GM12878 (cell line): ENCODE results near the gene PTPN13. TPM values are rescaled to one million over a fixed set of nuclear protein-coding genes. Genes with fewer than 3 reads are reported as not detected.

Source experiments
- ATAC-seq: fragments of 200-7000 bp; cut with Tn5 transposase; 3 replicates; pipeline ENCODE4 v1.9.1; 2020; ENCODE audit warnings: mild to moderate bottlenecking, moderate library complexity
- BruUV-seq: library from RNA; stranded (reverse); fragments of 400-500 nt; replicated peaks from 2 replicates; lab custom pipeline; 2021; lab: Mats Ljungman, UMichigan
- CTCF ChIA-PET: fragments of 300-600 bp; sonication (Branson Sonifier 250); formaldehyde crosslinking; extraction: SDS; loops from one replicate; lab custom pipeline; 2021; ENCODE audit warnings: inconsistent platforms; lab: Yijun Ruan, JAX
- POLR2A ChIA-PET: fragments of 350-600 bp; formaldehyde crosslinking; extraction: SDS; loops from one replicate; lab custom pipeline; 2021; ENCODE audit warnings: inconsistent platforms; lab: Charles Lee
- RAD21 ChIA-PET: fragments of 300-600 bp; sonication (Branson Sonifier 250); formaldehyde crosslinking; loops from one replicate; lab custom pipeline; 2023; ENCODE audit warnings: antibody characterized with exemption; ENCODE audit not compliant: unreplicated experiment; lab: Charles Lee
- SMC1A ChIA-PET: fragments of 300-600 bp; sonication (Branson Sonifier 250); formaldehyde crosslinking; loops from one replicate; lab custom pipeline; 2023; ENCODE audit not compliant: unreplicated experiment, uncharacterized antibody; lab: Charles Lee
- DNase-seq: peaks from one replicate; pipeline ENCODE4 v3.0.0-alpha.2; 2011; ENCODE audit warnings: low read depth, low spot score
- FAIRE-seq: peaks from 3 replicates; lab custom pipeline; 2011; peaks lifted over from hg19 to GRCh38; lab: Jason Lieb, UNC
- H2AFZ ChIP-seq: 2 replicates; pipeline ENCODE4 v1.6.0; 2011; ENCODE audit warnings: low read depth, low read length, control low read depth; ENCODE audit not compliant: control insufficient read depth
- H3K27ac ChIP-seq: 2 replicates; pipeline ENCODE4 v1.5.1; 2011; ENCODE audit warnings: control low read depth; ENCODE audit not compliant: control insufficient read depth, insufficient read depth
- H3K27me3 ChIP-seq, 2 experiments: replicated peaks in 1 of 2; 2 replicates each; pipeline versions ENCODE4 v1.6.0 to v1.6.1; 2011; ENCODE audit warnings: low read length in 1 of 2; ENCODE audit not compliant: control insufficient read depth in 2 of 2, insufficient read depth in 2 of 2
- H3K36me3 ChIP-seq, 2 experiments: 2 replicates each; pipeline ENCODE4 v1.5.1; 2011; ENCODE audit warnings: low read length in 1 of 2; ENCODE audit not compliant: control insufficient read depth in 2 of 2, insufficient read depth in 2 of 2
- H3K4me1 ChIP-seq: 2 replicates; pipeline ENCODE4 v1.6.1; 2011; ENCODE audit warnings: mild to moderate bottlenecking, low read length, moderate library complexity, mixed read lengths; ENCODE audit not compliant: control insufficient read depth, insufficient read depth
- H3K4me2 ChIP-seq: 2 replicates; pipeline ENCODE4 v1.6.0; 2011; ENCODE audit warnings: control low read depth; ENCODE audit not compliant: control insufficient read depth, insufficient read depth
- H3K4me3 ChIP-seq: fragments of 200-600 bp; sonication (generic); 2 replicates; pipeline ENCODE4 v1.5.1; 2016
- H3K79me2 ChIP-seq: 2 replicates; pipeline ENCODE4 v1.6.0; 2011; ENCODE audit warnings: low read length; ENCODE audit not compliant: control insufficient read depth, insufficient read depth
- H3K9ac ChIP-seq: 2 replicates; pipeline ENCODE4 v1.8.0; 2011; ENCODE audit warnings: low read length, control low read depth, mixed read lengths; ENCODE audit not compliant: control insufficient read depth, insufficient read depth
- H3K9me3 ChIP-seq: replicated peaks from 3 replicates; pipeline ENCODE4 v1.5.1; 2011; ENCODE audit warnings: mild to moderate bottlenecking, low read length; ENCODE audit not compliant: control insufficient read depth, insufficient read depth
- H4K20me1 ChIP-seq: 2 replicates; pipeline ENCODE4 v1.6.0; 2011; ENCODE audit not compliant: control insufficient read depth, insufficient read depth
- ASH2L ChIP-seq: fragments of 300-600, 200-600 bp; sonication (generic); IDR thresholded peaks from 2 replicates; pipeline ENCODE4 v1.6.1; 2017; ENCODE audit warnings: low read depth, mild to moderate bottlenecking, borderline replicate concordance
- BACH1 ChIP-seq: fragments of 450-650 bp; IDR thresholded peaks from 2 replicates; pipeline ENCODE4 v1.6.1; 2017; ENCODE audit warnings: mild to moderate bottlenecking, borderline replicate concordance
- CHD1 ChIP-seq: IDR thresholded peaks from 2 replicates; pipeline ENCODE4 v1.6.1; 2012; ENCODE audit warnings: low read depth, low read length, improper control_type of control experiment
- CHD4 ChIP-seq: fragments of 200-600 bp; sonication (generic); IDR thresholded peaks from 2 replicates; pipeline ENCODE4 v1.6.1; 2016; ENCODE audit warnings: mild to moderate bottlenecking
- DPF2 ChIP-seq: fragments of 450-650 bp; IDR thresholded peaks from 2 replicates; pipeline ENCODE4 v1.6.1; 2017; ENCODE audit warnings: mild to moderate bottlenecking
- FOXM1 ChIP-seq: IDR thresholded peaks from 2 replicates; pipeline ENCODE4 v1.6.1; 2012; ENCODE audit warnings: low read depth, mild to moderate bottlenecking, inconsistent platforms, low read length, moderate library complexity
- MEF2B ChIP-seq: fragments of 450-650 bp; IDR thresholded peaks from 2 replicates; pipeline ENCODE4 v1.6.1; 2018; ENCODE audit warnings: mild to moderate bottlenecking, moderate library complexity; ENCODE audit not compliant: partially characterized antibody, poor library complexity, severe bottlenecking
- MXI1 ChIP-seq: fragments of 150-350 bp; IDR thresholded peaks from 2 replicates; pipeline ENCODE4 v1.6.1; 2011; ENCODE audit warnings: low read depth, mild to moderate bottlenecking, inconsistent platforms, low read length, improper control_type of control experiment
- NFXL1 ChIP-seq: fragments of 450-650 bp; IDR thresholded peaks from 2 replicates; pipeline ENCODE4 v1.6.1; 2017; ENCODE audit warnings: antibody characterized with exemption, mild to moderate bottlenecking, borderline replicate concordance
- STAT1 ChIP-seq: fragments of 450-650 bp; conservative IDR thresholded peaks from 2 replicates; pipeline ENCODE4 v1.6.1; 2014; ENCODE audit warnings: antibody characterized with exemption, mild to moderate bottlenecking
- SUZ12 ChIP-seq: fragments of 200-600 bp; sonication (generic); IDR thresholded peaks from one replicate; pipeline ENCODE4 v1.6.1; 2018; ENCODE audit warnings: antibody characterized with exemption, mild to moderate bottlenecking; ENCODE audit not compliant: unreplicated experiment
- TBL1XR1 ChIP-seq: IDR thresholded peaks from 2 replicates; pipeline ENCODE4 v1.6.1; 2012; ENCODE audit warnings: low read depth, low read length, improper control_type of control experiment
- YBX1 ChIP-seq: fragments of 450-650 bp; IDR thresholded peaks from 2 replicates; pipeline ENCODE4 v1.6.1; 2016; ENCODE audit warnings: antibody characterized with exemption
- WGBS: methylation state at CpG from one replicate; pipeline ENCODE4 v1.1.6; 2016; ENCODE audit warnings: low lambda C conversion rate; ENCODE audit not compliant: insufficient replicate concordance, insufficient coverage; ENCODE audit errors: missing lambda C conversion rate; 5-methylcytosine and 5-hydroxymethylcytosine counted together
- in situ Hi-C: fragments of 300-500 bp; cut with MboI; formaldehyde crosslinking; loops from 9 replicates; pipeline ENCODE4 v1.14.3; 2018; ENCODE audit warnings: mixed read lengths
- intact Hi-C: fragments of 100-400 bp; cut with micrococcal nuclease; formaldehyde crosslinking; loops from one replicate; pipeline ENCODE4 v1.14.2; 2022; ENCODE audit not compliant: unreplicated experiment
- polyA plus RNA-seq, 11 experiments: library from polyadenylated mRNA; depleted of rRNA in 4 of 11; unstranded in 6 of 11; stranded (reverse) in 5 of 11; fragments of >200 nt; fragmentation: Nextera tagmentation in 4 of 11; fragmentation: Illumina TruSeq in 1 of 11; extraction: Ambion mirVana in 4 of 11; extraction: Trizol in 1 of 11; gene quantifications; 1 replicate in 1 of 11; 2 replicates in 10 of 11; pipeline versions ENCODE4 v1.2.1 to v1.2.3, GENCODE V29; 2011 to 2016; ENCODE audit warnings: inconsistent platforms in 2 of 11, missing spikeins in 2 of 11, low read depth in 1 of 11
- total RNA-seq, 4 experiments: library from RNA; depleted of rRNA in 3 of 4; stranded (reverse); fragments of >200 nt in 3 of 4; fragmentation: Illumina TruSeq in 1 of 4; extraction: Trizol in 1 of 4; gene quantifications; 2 replicates each; pipeline versions ENCODE4 v1.2.1 to v1.2.3, GENCODE V29; 2013 to 2021
- TF ChIP-seq, protein P1 (sequence below): IDR thresholded peaks from 2 replicates; pipeline ENCODE4 v1.6.1; 2012; ENCODE audit warnings: mild to moderate bottlenecking, low read depth, low read length

PTPN13 gene
- total and polyA plus RNA-seq, 10 of the 15 experiments (the other 5 are each of a cell fraction or from before 2014, with no cell fraction given), result 8.5 to 69.4 (median 33.9) TPM

DNA sequence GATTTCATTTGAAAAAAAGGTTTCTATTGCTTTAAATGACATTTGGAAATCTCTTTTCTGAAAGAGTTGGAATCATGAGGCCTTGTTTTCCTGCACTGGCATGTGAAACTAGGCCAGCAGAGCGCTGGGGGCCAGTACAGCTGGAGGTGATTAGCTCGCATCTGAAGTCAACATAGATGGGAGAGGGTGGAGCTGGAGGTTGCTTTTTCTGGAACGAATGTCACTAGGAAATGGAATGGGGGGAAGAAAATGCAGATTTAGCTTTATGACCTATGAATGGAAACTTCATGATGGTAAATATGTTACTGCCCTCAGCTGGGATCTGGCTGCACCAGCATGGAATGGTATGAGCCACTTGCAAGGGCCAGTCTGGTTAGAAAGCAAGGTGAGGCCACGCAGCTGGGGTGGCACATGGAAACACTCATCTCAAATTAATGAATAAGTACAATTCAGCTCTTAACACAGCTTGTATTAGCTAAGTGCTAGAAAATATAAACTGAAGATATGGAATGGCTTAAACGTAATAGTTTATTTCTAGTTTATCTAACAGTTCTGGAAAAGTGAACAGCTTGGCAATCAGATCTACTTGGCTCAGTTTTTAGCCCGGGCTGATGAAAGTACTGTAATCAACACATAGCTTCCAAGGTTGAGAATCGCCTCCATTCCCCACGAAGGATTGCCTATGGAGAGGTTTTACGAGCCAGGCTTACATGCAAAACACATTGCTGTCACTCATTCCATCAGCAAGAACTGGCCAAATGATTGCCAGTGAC lies 222.6 kb downstream of the PTPN13 start:
- no peak; the same call in 2 of the 3 replicates for ATAC-seq

DNA sequence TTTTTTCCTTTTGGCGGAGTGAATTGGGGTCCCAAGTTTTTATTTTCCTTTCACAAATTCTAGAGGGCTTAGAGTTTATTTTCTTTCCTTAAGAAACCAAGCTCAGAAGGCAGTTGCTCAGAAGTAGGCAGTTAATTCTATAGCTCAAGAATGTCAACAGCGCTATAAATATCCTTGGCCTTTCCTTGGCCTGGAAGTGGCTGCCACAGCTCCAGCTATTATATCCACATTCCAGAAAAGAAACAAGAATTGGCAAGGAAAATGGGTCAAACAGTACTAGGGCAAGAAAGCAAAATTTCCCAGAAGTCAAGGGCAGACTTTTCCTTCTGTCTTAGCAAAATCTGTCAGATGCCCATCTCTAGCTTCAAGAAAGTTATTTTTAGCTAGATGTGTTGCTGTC lies 224.1 kb downstream of the PTPN13 start:
- ATAC-seq, result no peak
- no peaks in the 10 kb centered on the region; a peak in 1 of 4 replicates for H3K36me3 ChIP-seq
- POLR2A ChIA-PET, result no interaction called here
- TF ChIP-seq YBX1 (no peak), STAT1 (no peak), ASH2L (no peak), FOXM1 (no peak), TBL1XR1 (no peak), DPF2 (no peak)
- TF ChIP-seq, protein P1, sequence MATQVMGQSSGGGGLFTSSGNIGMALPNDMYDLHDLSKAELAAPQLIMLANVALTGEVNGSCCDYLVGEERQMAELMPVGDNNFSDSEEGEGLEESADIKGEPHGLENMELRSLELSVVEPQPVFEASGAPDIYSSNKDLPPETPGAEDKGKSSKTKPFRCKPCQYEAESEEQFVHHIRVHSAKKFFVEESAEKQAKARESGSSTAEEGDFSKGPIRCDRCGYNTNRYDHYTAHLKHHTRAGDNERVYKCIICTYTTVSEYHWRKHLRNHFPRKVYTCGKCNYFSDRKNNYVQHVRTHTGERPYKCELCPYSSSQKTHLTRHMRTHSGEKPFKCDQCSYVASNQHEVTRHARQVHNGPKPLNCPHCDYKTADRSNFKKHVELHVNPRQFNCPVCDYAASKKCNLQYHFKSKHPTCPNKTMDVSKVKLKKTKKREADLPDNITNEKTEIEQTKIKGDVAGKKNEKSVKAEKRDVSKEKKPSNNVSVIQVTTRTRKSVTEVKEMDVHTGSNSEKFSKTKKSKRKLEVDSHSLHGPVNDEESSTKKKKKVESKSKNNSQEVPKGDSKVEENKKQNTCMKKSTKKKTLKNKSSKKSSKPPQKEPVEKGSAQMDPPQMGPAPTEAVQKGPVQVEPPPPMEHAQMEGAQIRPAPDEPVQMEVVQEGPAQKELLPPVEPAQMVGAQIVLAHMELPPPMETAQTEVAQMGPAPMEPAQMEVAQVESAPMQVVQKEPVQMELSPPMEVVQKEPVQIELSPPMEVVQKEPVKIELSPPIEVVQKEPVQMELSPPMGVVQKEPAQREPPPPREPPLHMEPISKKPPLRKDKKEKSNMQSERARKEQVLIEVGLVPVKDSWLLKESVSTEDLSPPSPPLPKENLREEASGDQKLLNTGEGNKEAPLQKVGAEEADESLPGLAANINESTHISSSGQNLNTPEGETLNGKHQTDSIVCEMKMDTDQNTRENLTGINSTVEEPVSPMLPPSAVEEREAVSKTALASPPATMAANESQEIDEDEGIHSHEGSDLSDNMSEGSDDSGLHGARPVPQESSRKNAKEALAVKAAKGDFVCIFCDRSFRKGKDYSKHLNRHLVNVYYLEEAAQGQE, result no peak

More for the DNA sequence above, 222.6 kb downstream of the PTPN13 start:
- POLR2A ChIA-PET, result interaction anchor here (0.5 to 0.8 kb wide), 3 partner anchors 28 to 527 kb away, joined by 3 to 7 read pairs (median 4); no protein-coding TSS in a partner anchor
- no peak overlapping the region for H2AFZ ChIP-seq
- H3K27me3 ChIP-seq, result no peaks in the 10 kb centered on the region
- H3K27ac ChIP-seq, result no peak overlapping the region
- H3K9me3 ChIP-seq, result peaks cover 1% of the 10 kb centered on the region; the same call in 1 of the 3 replicates
- intact Hi-C loops (loop anchor here (10.0 kb wide), 1 partner anchor 322 kb away; no protein-coding TSS in a partner anchor), in situ Hi-C loops (no loop called here)
- H3K36me3 ChIP-seq, result no peaks in the 10 kb centered on the region; a peak in 1 of 4 replicates
- BruUV-seq, result no TSS peak
- 11% methylated on average over 9 of the region's 9 CpGs for WGBS
- SMC1A ChIA-PET, result interaction anchor here (0.7 to 8.1 kb wide), 5 partner anchors 9 to 319 kb away, joined by 3 to 59 read pairs (median 3); no protein-coding TSS in a partner anchor
- H3K4me3 ChIP-seq, result no peak overlapping the region
- CTCF ChIA-PET, result interaction anchor here (0.5 to 7.8 kb wide), 5 partner anchors 8 to 364 kb away, joined by 3 to 71 read pairs (median 3); no protein-coding TSS in a partner anchor
- no peak for TF ChIP-seq NFXL1
- TF ChIP-seq MXI1, result no peak
- no peak for TF ChIP-seq MEF2B
- no peak for TF ChIP-seq BACH1
- no peak for TF ChIP-seq FOXM1
- TF ChIP-seq SUZ12, result no peak
- no peak for TF ChIP-seq CHD1
- TF ChIP-seq CHD4, result no peak
- FAIRE-seq (no peak), DNase-seq (no peak)
- RAD21 ChIA-PET, result interaction anchor here (1.1 to 3.1 kb wide), 5 partner anchors 220 to 320 kb away, joined by 3 to 13 read pairs (median 8); no protein-coding TSS in a partner anchor
- H3K4me2 ChIP-seq, result no peak overlapping the region
- no peaks in the 10 kb centered on the region for H3K4me1 ChIP-seq
- H4K20me1 ChIP-seq, result no peaks in the 10 kb centered on the region
- H3K9ac ChIP-seq, result no peak overlapping the region
- no peaks in the 10 kb centered on the region for H3K79me2 ChIP-seq

More for the DNA sequence above, 224.1 kb downstream of the PTPN13 start:
- ChIA-PET SMC1A (interaction anchor here (0.8 to 8.1 kb wide), 10 partner anchors 11 to 321 kb away, joined by 3 to 59 read pairs (median 4); no protein-coding TSS in a partner anchor), RAD21 (interaction anchor here (0.9 to 3.1 kb wide), 7 partner anchors 77 to 321 kb away, joined by 3 to 13 read pairs (median 5); partner anchors contain the start of gene PTPN13), CTCF (interaction anchor here (0.9 to 7.8 kb wide), 5 partner anchors 10 to 320 kb away, joined by 3 to 71 read pairs (median 3); partner anchors contain the start of gene PTPN13)
- DNase-seq (no peak), FAIRE-seq (no peak)
- Histone ChIP-seq H3K27me3 (no peaks in the 10 kb centered on the region), H4K20me1 (no peaks in the 10 kb centered on the region), H3K9me3 (peaks cover 1% of the 10 kb centered on the region; the same call in 1 of the 3 replicates), H3K79me2 (no peaks in the 10 kb centered on the region), H3K4me2 (no peak overlapping the region), H3K4me1 (no peaks in the 10 kb centered on the region), H2AFZ (no peak overlapping the region), H3K9ac (no peak overlapping the region), H3K27ac (no peak overlapping the region), H3K4me3 (no peak overlapping the region)
- WGBS, result 66% methylated on average over 2 of the region's 2 CpGs
- intact Hi-C loops, result loop anchor here (10.0 kb wide), 1 partner anchor 323 kb away; no protein-coding TSS in a partner anchor
- in situ Hi-C loops, result no loop called here
- no TSS peak for BruUV-seq
